ENCODE measurements around the gene LRP11. TPM values are rescaled to one million over a fixed set of nuclear protein-coding genes. Genes with fewer than 3 reads are reported as not detected.

LRP11 gene
- total and polyA plus RNA-seq, 4 donors: 15.8 to 39.5 (median 26.5) TPM

GRCh38 chr6:149820506-149820905 lies 43.7 kb downstream of the LRP11 start:
- DNase-seq (no peak), ATAC-seq (ENCODE audit: insufficient read depth, low FRiP score) (no peak)

GRCh38 chr6:149815788-149816187 lies 48.4 kb downstream of the LRP11 start:
- no peak for TF ChIP-seq CTCF (IDR thresholded peaks at IDR 0.05; ENCODE audit: control extremely low read depth, extremely low read depth)
- DNase-seq (no peak), ATAC-seq (ENCODE audit: insufficient read depth, low FRiP score) (no peak)
- Histone ChIP-seq H3K36me3 (ENCODE audit: control insufficient read depth in 4 of 4, insufficient read depth in 4 of 4, low read length in 4 of 4) (peaks cover 0 to 9% (median 3%) of the 10 kb centered on the region in 4 donors), H3K27me3 (ENCODE audit: control insufficient read depth in 3 of 3, insufficient read depth in 3 of 3, low read length in 2 of 3) (no peaks in the 10 kb centered on the region), H3K9ac (ENCODE audit: insufficient read depth in 1 of 2, low read length in 2 of 2) (no peak overlapping the region), H3K4me3 (no peak overlapping the region), H3K9me3 (ENCODE audit: control insufficient read depth in 4 of 4, insufficient read depth in 3 of 4, low read length in 3 of 4) (no peaks in the 10 kb centered on the region), H3K27ac (ENCODE audit: low read depth in 1 of 2, low read length in 1 of 2) (no peak overlapping the region), H3K4me1 (ENCODE audit: control insufficient read depth in 5 of 5, insufficient read depth in 5 of 5, low read length in 5 of 5) (no peaks in the 10 kb centered on the region)
- WGBS, 2 donors: 94 to 96% methylated on average over 4 of the region's 4 CpGs

More at GRCh38 chr6:149820506-149820905, 43.7 kb downstream of the LRP11 start:
- H3K36me3 ChIP-seq (ENCODE audit: control insufficient read depth in 4 of 4, insufficient read depth in 4 of 4, low read length in 4 of 4): peaks cover 0 to 3% (median 1%) of the 10 kb centered on the region in 4 donors
- no peak overlapping the region for H3K27ac ChIP-seq (ENCODE audit: low read depth in 1 of 2, low read length in 1 of 2)
- H3K9me3 ChIP-seq (ENCODE audit: control insufficient read depth in 4 of 4, insufficient read depth in 3 of 4, low read length in 3 of 4): no peaks in the 10 kb centered on the region
- TF ChIP-seq CTCF (IDR thresholded peaks at IDR 0.05; ENCODE audit: control extremely low read depth, extremely low read depth): no peak
- peaks cover 0 to 10% (median 0%) of the 10 kb centered on the region in 5 donors for H3K4me1 ChIP-seq (ENCODE audit: control insufficient read depth in 5 of 5, insufficient read depth in 5 of 5, low read length in 5 of 5)
- WGBS, 2 donors: 96 to 97% methylated on average over 7 of the region's 7 CpGs
- H3K9ac ChIP-seq (ENCODE audit: insufficient read depth in 1 of 2, low read length in 2 of 2): no peak overlapping the region
- no peak overlapping the region for H3K4me3 ChIP-seq
- no peaks in the 10 kb centered on the region for H3K27me3 ChIP-seq (ENCODE audit: control insufficient read depth in 3 of 3, insufficient read depth in 3 of 3, low read length in 2 of 3)

GRCh38 chr6:149813351-149813750 lies 50.8 kb downstream of the LRP11 start:
- 95 to 100% methylated on average over 3 of the region's 3 CpGs for WGBS, 2 donors
- Histone ChIP-seq H3K27me3 (ENCODE audit: control insufficient read depth in 3 of 3, insufficient read depth in 3 of 3, low read length in 2 of 3) (no peaks in the 10 kb centered on the region), H3K4me1 (ENCODE audit: control insufficient read depth in 5 of 5, insufficient read depth in 5 of 5, low read length in 5 of 5) (no peaks in the 10 kb centered on the region), H3K9ac (ENCODE audit: insufficient read depth in 1 of 2, low read length in 2 of 2) (no peak overlapping the region), H3K27ac (ENCODE audit: low read depth in 1 of 2, low read length in 1 of 2) (no peak overlapping the region), H3K9me3 (ENCODE audit: control insufficient read depth in 4 of 4, insufficient read depth in 3 of 4, low read length in 3 of 4) (no peaks in the 10 kb centered on the region), H3K4me3 (no peak overlapping the region), H3K36me3 (ENCODE audit: control insufficient read depth in 4 of 4, insufficient read depth in 4 of 4, low read length in 4 of 4) (peaks cover 0 to 8% (median 6%) of the 10 kb centered on the region in 4 donors)
- no peak for TF ChIP-seq CTCF (IDR thresholded peaks at IDR 0.05; ENCODE audit: control extremely low read depth, extremely low read depth)
- DNase-seq (no peak), ATAC-seq (ENCODE audit: insufficient read depth, low FRiP score) (no peak)

GRCh38 chr6:149809798-149810197 lies 54.4 kb downstream of the LRP11 start:
- Histone ChIP-seq H3K4me3 (no peak overlapping the region), H3K27me3 (ENCODE audit: control insufficient read depth in 3 of 3, insufficient read depth in 3 of 3, low read length in 2 of 3) (no peaks in the 10 kb centered on the region), H3K4me1 (ENCODE audit: control insufficient read depth in 5 of 5, insufficient read depth in 5 of 5, low read length in 5 of 5) (no peaks in the 10 kb centered on the region), H3K27ac (ENCODE audit: low read depth in 1 of 2, low read length in 1 of 2) (no peak overlapping the region), H3K9ac (ENCODE audit: insufficient read depth in 1 of 2, low read length in 2 of 2) (no peak overlapping the region), H3K9me3 (ENCODE audit: control insufficient read depth in 4 of 4, insufficient read depth in 3 of 4, low read length in 3 of 4) (no peaks in the 10 kb centered on the region), H3K36me3 (ENCODE audit: control insufficient read depth in 4 of 4, insufficient read depth in 4 of 4, low read length in 4 of 4) (peaks cover 0 to 12% (median 8%) of the 10 kb centered on the region in 4 donors)
- WGBS, 2 donors: 64 to 82% methylated on average over 2 of the region's 2 CpGs
- no peak for DNase-seq
- ATAC-seq (ENCODE audit: insufficient read depth, low FRiP score): no peak
- no peak for TF ChIP-seq CTCF (IDR thresholded peaks at IDR 0.05; ENCODE audit: control extremely low read depth, extremely low read depth)

Measured in lung (tissue), 12 donors.